Endothelial cell of umbilical vein (primary cell): ENCODE measurements around the gene GSN. TPM values are rescaled to one million over a fixed set of nuclear protein-coding genes. Genes with fewer than 3 reads are reported as not detected.

ENCODE experiments used
- BruUV-seq: library from RNA; stranded (reverse); fragments of 400-500 nt; replicated peaks from 2 replicates; lab custom pipeline; 2021; lab: Mats Ljungman, UMichigan
- CTCF ChIA-PET: fragments of 300-600, 350-600 bp; sonication (Branson Sonifier 250); formaldehyde crosslinking; loops from one replicate; lab custom pipeline; 2021; ENCODE audit warnings: antibody characterized with exemption, inconsistent platforms; lab: Charles Lee
- POLR2A ChIA-PET: fragments of 300-600, 350-600 bp; sonication (Branson Sonifier 250); formaldehyde crosslinking; loops from one replicate; lab custom pipeline; 2021; ENCODE audit warnings: antibody characterized with exemption, inconsistent platforms; lab: Charles Lee
- DNase-seq: peaks from one replicate; pipeline ENCODE4 v3.0.0-alpha.2; 2011; ENCODE audit warnings: low read depth, low spot score
- FAIRE-seq: peaks from 2 replicates; lab custom pipeline; 2011; peaks lifted over from hg19 to GRCh38; lab: Jason Lieb, UNC
- H2AFZ ChIP-seq: 2 replicates; pipeline ENCODE4 v1.6.0; 2012; ENCODE audit warnings: low read depth, low read length, control low read depth, inconsistent platforms
- H3K27ac ChIP-seq: 2 replicates; pipeline ENCODE4 v1.5.1; 2011; ENCODE audit warnings: low read depth, mild to moderate bottlenecking, control low read depth, low read length, moderate library complexity; ENCODE audit not compliant: insufficient read depth
- H3K27me3 ChIP-seq, 2 experiments: 2 replicates each; pipeline versions ENCODE4 v1.6.0 to v1.6.1; 2011; ENCODE audit warnings: low read length in 2 of 2, mixed read lengths in 1 of 2; ENCODE audit not compliant: control insufficient read depth in 2 of 2, insufficient read depth in 2 of 2
- H3K36me3 ChIP-seq, 2 experiments: 2 replicates in 1 of 2; 3 replicates in 1 of 2; pipeline ENCODE4 v1.5.1; 2011; ENCODE audit warnings: low read length in 2 of 2, mild to moderate bottlenecking in 1 of 2, moderate library complexity in 1 of 2; ENCODE audit not compliant: control insufficient read depth in 2 of 2, insufficient read depth in 2 of 2; ENCODE audit errors: extremely low read depth in 1 of 2
- H3K4me1 ChIP-seq: 3 replicates; pipeline ENCODE4 v1.5.1; 2011; ENCODE audit warnings: mild to moderate bottlenecking, low read length; ENCODE audit not compliant: control insufficient read depth, insufficient read depth; ENCODE audit errors: extremely low read depth
- H3K4me2 ChIP-seq: 2 replicates; pipeline ENCODE4 v1.6.1; 2011; ENCODE audit warnings: low read length, control low read depth, mixed read lengths; ENCODE audit not compliant: insufficient read depth
- H3K4me3 ChIP-seq, 3 experiments: fragments of 200-600 bp in 1 of 3; sonication (generic), shearing (Covaris generic) in 1 of 3; replicated peaks in 1 of 3; 2 replicates each; pipeline ENCODE4 v1.5.1; 2011 to 2016; ENCODE audit warnings: control low read depth in 3 of 3, low read length in 3 of 3, mild to moderate bottlenecking in 2 of 3, inconsistent platforms in 1 of 3, low read depth in 1 of 3, moderate library complexity in 1 of 3; ENCODE audit not compliant: insufficient read depth in 1 of 3
- H3K79me2 ChIP-seq: 2 replicates; pipeline ENCODE4 v1.6.0; 2012; ENCODE audit warnings: low read length, inconsistent platforms; ENCODE audit not compliant: control insufficient read depth, insufficient read depth
- H3K9ac ChIP-seq: replicated peaks from 2 replicates; pipeline ENCODE3; 2011; ENCODE audit warnings: low read length, control low read depth; ENCODE audit not compliant: insufficient read depth; ENCODE audit errors: extremely low read depth
- H3K9me1 ChIP-seq: replicated peaks from 3 replicates; pipeline ENCODE4 v1.6.0; 2011; ENCODE audit warnings: mild to moderate bottlenecking, low read length; ENCODE audit not compliant: control insufficient read depth, insufficient read depth; ENCODE audit errors: extremely low read depth
- H3K9me3 ChIP-seq: replicated peaks from 2 replicates; pipeline ENCODE4 v1.5.1; 2012; ENCODE audit warnings: low read length, inconsistent platforms; ENCODE audit not compliant: control insufficient read depth, insufficient read depth
- H4K20me1 ChIP-seq: replicated peaks from 2 replicates; pipeline ENCODE3; 2011; ENCODE audit warnings: mild to moderate bottlenecking, low read length; ENCODE audit not compliant: control insufficient read depth, insufficient read depth; ENCODE audit errors: extremely low read depth
- EZH2 ChIP-seq: IDR thresholded peaks from 2 replicates; pipeline ENCODE4 v1.6.1; 2012; ENCODE audit warnings: borderline replicate concordance, low read depth, mild to moderate bottlenecking, moderate library complexity, low read length, inconsistent platforms; ENCODE audit not compliant: severe bottlenecking
- FOS ChIP-seq: IDR thresholded peaks from 2 replicates; pipeline ENCODE4 v1.6.1; 2011; ENCODE audit warnings: mild to moderate bottlenecking, low read length, moderate library complexity, borderline replicate concordance; ENCODE audit not compliant: insufficient read depth
- GATA2 ChIP-seq: IDR thresholded peaks from 2 replicates; pipeline ENCODE4 v1.7.0; 2011; ENCODE audit warnings: low read depth, mild to moderate bottlenecking, moderate library complexity, mixed read lengths, low read length; ENCODE audit not compliant: insufficient read length, insufficient read depth
- JUN ChIP-seq: IDR thresholded peaks from 2 replicates; pipeline ENCODE4 v1.6.1; 2011; ENCODE audit warnings: borderline replicate concordance, low read depth; ENCODE audit not compliant: insufficient read length, insufficient read depth
- MYC ChIP-seq: IDR thresholded peaks from one replicate; pipeline ENCODE4 v1.6.1; 2011; ENCODE audit warnings: mild to moderate bottlenecking, low read depth, low read length
- POLR2A ChIP-seq: IDR thresholded peaks from 2 replicates; pipeline ENCODE4 v1.6.1; 2012; ENCODE audit warnings: low read depth, mild to moderate bottlenecking, control low read depth, low read length
- POLR2AphosphoS5 ChIP-seq: IDR thresholded peaks from 2 replicates; pipeline ENCODE4 v1.6.1; 2012; ENCODE audit warnings: low read depth, mild to moderate bottlenecking, control low read depth, low read length, moderate library complexity; ENCODE audit not compliant: insufficient read depth
- dilution Hi-C: fragments of 300-500 bp; cut with MboI; formaldehyde crosslinking; loops from one replicate; pipeline ENCODE4 v1.15.0; 2019; ENCODE audit warnings: low sequenced_read_pairs; ENCODE audit not compliant: extremely low pct_ligation_motif_present
- intact Hi-C: fragments of 100-400 bp; cut with micrococcal nuclease; formaldehyde crosslinking; loops from one replicate; pipeline ENCODE4 v1.10.0; 2022
- polyA plus RNA-seq, 4 experiments: library from polyadenylated mRNA; depleted of rRNA in 3 of 4; stranded (reverse) in 3 of 4; unstranded in 1 of 4; fragments of >200 nt; gene quantifications; 2 replicates each; pipeline versions ENCODE4 v1.2.1 to v1.2.3, GENCODE V29; 2011 to 2012; ENCODE audit warnings: missing spikeins in 1 of 4
- total RNA-seq: library from RNA; stranded (reverse); gene quantifications from 2 replicates; pipeline ENCODE4 v1.2.3, GENCODE V29; 2021
- TF ChIP-seq, protein P1 (sequence below): IDR thresholded peaks from 2 replicates; pipeline ENCODE4 v1.6.1; 2011; ENCODE audit not compliant: insufficient read depth, insufficient read length
- TF ChIP-seq, protein P2 (sequence below), 2 donors: IDR thresholded peaks; 1 replicate in 1 of 2; 2 replicates in 1 of 2; pipeline ENCODE4 v1.5.1; 2011; ENCODE audit warnings: low read length in 2 of 2, mild to moderate bottlenecking in 2 of 2, moderate library complexity in 2 of 2, control low read depth in 1 of 2, inconsistent platforms in 1 of 2, low read depth in 1 of 2; ENCODE audit not compliant: insufficient read depth in 1 of 2; ENCODE audit errors: extremely low read depth in 1 of 2

The GSN gene
- total and polyA plus RNA-seq, 2 donors (not counting 3 experiments of a cell fraction or from before 2014, with no cell fraction given), result 130 to 232 TPM

DNA sequence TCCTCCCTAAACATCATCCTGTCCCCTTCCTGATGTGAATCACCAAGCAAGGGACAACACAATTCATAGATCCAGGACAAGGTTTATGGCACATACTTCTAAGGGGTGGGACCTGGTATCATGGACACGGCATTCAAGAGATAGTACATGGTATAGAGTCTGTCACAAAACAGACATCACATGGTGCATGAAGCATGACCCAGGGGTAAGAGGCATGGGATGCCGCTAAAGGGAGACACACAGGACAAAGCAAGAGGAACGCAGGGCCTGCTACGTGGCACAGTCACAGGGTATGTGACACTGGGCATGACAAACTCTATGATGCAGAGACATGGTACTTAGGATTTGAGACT lies 20.7 kb downstream of the GSN start:
- no peaks in the 10 kb centered on the region for H3K27me3 ChIP-seq
- no peak for DNase-seq
- no peaks in the 10 kb centered on the region for H3K79me2 ChIP-seq
- ChIA-PET CTCF (interaction anchor here (1.2 to 3.2 kb wide), 4 partner anchors 8 to 31 kb away, joined by 4 to 33 read pairs (median 11); no protein-coding TSS in a partner anchor), POLR2A (interaction anchor here (0.6 to 2.2 kb wide), 3 partner anchors 10 to 368 kb away, joined by 3 to 7 read pairs (median 3); no protein-coding TSS in a partner anchor)
- no peaks in the 10 kb centered on the region for H3K9me1 ChIP-seq
- no TSS peak for BruUV-seq
- FAIRE-seq, result peak; percentile 59
- no peaks in the 10 kb centered on the region for H4K20me1 ChIP-seq
- H3K36me3 ChIP-seq, result no peaks in the 10 kb centered on the region
- H2AFZ ChIP-seq, result no peak overlapping the region
- H3K4me1 ChIP-seq, result peaks cover 55% of the 10 kb centered on the region
- no peak overlapping the region for H3K4me3 ChIP-seq
- peak overlapping the region; percentile 93 for H3K27ac ChIP-seq
- H3K9ac ChIP-seq, result peak overlapping the region; percentile 17
- no peaks in the 10 kb centered on the region for H3K9me3 ChIP-seq
- dilution Hi-C loops (no loop called here), intact Hi-C loops (loop anchor here (10.0 kb wide), 1 partner anchor 1536 kb away; the partner anchor contains the start of gene PDCL)
- TF ChIP-seq, protein P1, sequence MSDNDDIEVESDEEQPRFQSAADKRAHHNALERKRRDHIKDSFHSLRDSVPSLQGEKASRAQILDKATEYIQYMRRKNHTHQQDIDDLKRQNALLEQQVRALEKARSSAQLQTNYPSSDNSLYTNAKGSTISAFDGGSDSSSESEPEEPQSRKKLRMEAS, result no peak
- no peak for TF ChIP-seq MYC
- no peak for TF ChIP-seq POLR2A
- no peak for TF ChIP-seq JUN
- TF ChIP-seq GATA2, result no peak
- TF ChIP-seq EZH2, result no peak
- TF ChIP-seq, protein P2, sequence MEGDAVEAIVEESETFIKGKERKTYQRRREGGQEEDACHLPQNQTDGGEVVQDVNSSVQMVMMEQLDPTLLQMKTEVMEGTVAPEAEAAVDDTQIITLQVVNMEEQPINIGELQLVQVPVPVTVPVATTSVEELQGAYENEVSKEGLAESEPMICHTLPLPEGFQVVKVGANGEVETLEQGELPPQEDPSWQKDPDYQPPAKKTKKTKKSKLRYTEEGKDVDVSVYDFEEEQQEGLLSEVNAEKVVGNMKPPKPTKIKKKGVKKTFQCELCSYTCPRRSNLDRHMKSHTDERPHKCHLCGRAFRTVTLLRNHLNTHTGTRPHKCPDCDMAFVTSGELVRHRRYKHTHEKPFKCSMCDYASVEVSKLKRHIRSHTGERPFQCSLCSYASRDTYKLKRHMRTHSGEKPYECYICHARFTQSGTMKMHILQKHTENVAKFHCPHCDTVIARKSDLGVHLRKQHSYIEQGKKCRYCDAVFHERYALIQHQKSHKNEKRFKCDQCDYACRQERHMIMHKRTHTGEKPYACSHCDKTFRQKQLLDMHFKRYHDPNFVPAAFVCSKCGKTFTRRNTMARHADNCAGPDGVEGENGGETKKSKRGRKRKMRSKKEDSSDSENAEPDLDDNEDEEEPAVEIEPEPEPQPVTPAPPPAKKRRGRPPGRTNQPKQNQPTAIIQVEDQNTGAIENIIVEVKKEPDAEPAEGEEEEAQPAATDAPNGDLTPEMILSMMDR (IDR thresholded peaks at IDR 0.05; ENCODE audit: extremely low read depth in 1 of 2, insufficient read depth in 1 of 2, low read depth in 1 of 2, low read length in 2 of 2), result no peak
- TF ChIP-seq POLR2AphosphoS5, result no peak
- no peak for TF ChIP-seq FOS
- H3K4me2 ChIP-seq, result no peak overlapping the region
